ENCODE measurements around the gene SUSD3.

Gene SUSD3

GRCh38 chr9:93127395-93127911 lies 69.0 kb downstream of the SUSD3 start:
- DNase-seq = peak; percentile 69

- peak; percentile 39 for DNase-seq
Observed at GRCh38 chr9:93128011-93128714, 69.7 kb downstream of the SUSD3 start.

GRCh38 chr9:93128715-93129224 lies 70.3 kb downstream of the SUSD3 start:
- no peak for DNase-seq

GRCh38 chr9:93129286-93129685 lies 70.8 kb downstream of the SUSD3 start:
- DNase-seq = peak; percentile 45

GRCh38 chr9:93129691-93130500 lies 71.4 kb downstream of the SUSD3 start:
- DNase-seq = peak; percentile 39

- DNase-seq = no peak
Observed at GRCh38 chr9:93130861-93131481, 72.5 kb downstream of the SUSD3 start.

- DNase-seq = no peak
Observed at GRCh38 chr9:93131599-93132286, 73.2 kb downstream of the SUSD3 start.

GRCh38 chr9:93132287-93132927 lies 73.9 kb downstream of the SUSD3 start:
- DNase-seq = no peak

GRCh38 chr9:93132946-93133680 lies 74.6 kb downstream of the SUSD3 start:
- DNase-seq = no peak

GRCh38 chr9:93133681-93134014 lies 75.1 kb downstream of the SUSD3 start:
- DNase-seq = peak; percentile 81

GRCh38 chr9:93134015-93134739 lies 75.7 kb downstream of the SUSD3 start, which contains the start of gene NINJ1:
TSS of gene NINJ1 (minus strand) at chr9:93134251. CDS start at chr9:93134217, 34 bp downstream.
- DNase-seq = peak; percentile 88

All from right forelimb (tissue), 1 donor.